Smooth muscle cell (in vitro differentiated cells): ENCODE measurements around the gene FANCD2. TPM values are rescaled to one million over a fixed set of nuclear protein-coding genes. Genes with fewer than 3 reads are reported as not detected.
"Not testable (repeated sequence)": the region's sequence is repeated elsewhere in the genome, so short reads cannot be mapped to it uniquely, and the experiment has no call there.

Source experiments
- DNase-seq: peaks from one replicate; lab custom pipeline; 2025; ENCODE audit not compliant: unreplicated experiment; lab: John Stamatoyannopoulos, UW
- H2AFZ ChIP-seq: fragments of 200-600 bp; sonication (generic); 2 replicates; pipeline ENCODE4 v1.6.0; 2016; ENCODE audit warnings: antibody characterized with exemption, low read depth, mild to moderate bottlenecking
- H3F3A ChIP-seq: fragments of 200-600 bp; sonication (generic); 2 replicates; pipeline ENCODE4 v1.6.0; 2017; ENCODE audit warnings: antibody characterized with exemption, low read depth
- H3K27ac ChIP-seq: fragments of 200-600 bp; sonication (generic); 2 replicates; pipeline ENCODE4 v1.5.1; 2016; ENCODE audit warnings: low read depth, mild to moderate bottlenecking
- H3K27me3 ChIP-seq: fragments of 200-600 bp; sonication (generic); 2 replicates; pipeline ENCODE4 v1.6.1; 2016; ENCODE audit warnings: low read depth, mild to moderate bottlenecking
- H3K36me3 ChIP-seq: fragments of 200-600 bp; sonication (generic); 2 replicates; pipeline ENCODE4 v1.5.1; 2016; ENCODE audit warnings: low read depth
- H3K4me1 ChIP-seq: fragments of 200-600 bp; sonication (generic); 2 replicates; pipeline ENCODE4 v1.5.1; 2016; ENCODE audit warnings: low read depth
- H3K4me2 ChIP-seq: fragments of 200-600 bp; sonication (generic); 2 replicates; pipeline ENCODE4 v1.6.0; 2016; ENCODE audit warnings: mild to moderate bottlenecking
- H3K4me3 ChIP-seq: fragments of 200-600 bp; sonication (generic); 2 replicates; pipeline ENCODE4 v1.5.1; 2016; ENCODE audit warnings: mild to moderate bottlenecking
- H3K79me2 ChIP-seq: fragments of 200-600 bp; sonication (generic); 2 replicates; pipeline ENCODE4 v1.6.0; 2016; ENCODE audit warnings: low read depth, mild to moderate bottlenecking
- H3K9ac ChIP-seq: fragments of 200-600 bp; sonication (generic); 2 replicates; pipeline ENCODE4 v1.6.0; 2016; ENCODE audit warnings: low read depth
- H3K9me3 ChIP-seq: fragments of 200-600 bp; sonication (generic); replicated peaks from 2 replicates; pipeline ENCODE4 v1.5.1; 2016; ENCODE audit warnings: low read depth
- H4K20me1 ChIP-seq: fragments of 200-600 bp; sonication (generic); 2 replicates; pipeline ENCODE4 v1.6.0; 2016; ENCODE audit warnings: low read depth
- CTCF ChIP-seq: fragments of 200-600 bp; sonication (generic); IDR thresholded peaks from 2 replicates; pipeline ENCODE4 v1.5.1; 2017; ENCODE audit warnings: borderline replicate concordance, mild to moderate bottlenecking, antibody characterized with exemption; ENCODE audit not compliant: insufficient read depth, poor library complexity, severe bottlenecking
- WGBS: methylation state at CpG from one replicate; pipeline ENCODE4 v1.1.7; 2016; ENCODE audit warnings: low lambda C conversion rate; 5-methylcytosine and 5-hydroxymethylcytosine counted together
- polyA plus RNA-seq: library from polyadenylated mRNA; unstranded; fragments of >200 nt; fragmentation: Nextera tagmentation; extraction: Ambion mirVana; gene quantifications from 2 replicates; pipeline ENCODE4 v1.2.1, GENCODE V29; 2016
- total RNA-seq: library from RNA; depleted of rRNA; stranded (reverse); fragments of >200 nt; gene quantifications from 2 replicates; pipeline ENCODE4 v1.2.3, GENCODE V29; 2014

The FANCD2 gene
- total and polyA plus RNA-seq, 2 experiments from 2014 or later: 4.4 to 7.6 TPM

DNA sequence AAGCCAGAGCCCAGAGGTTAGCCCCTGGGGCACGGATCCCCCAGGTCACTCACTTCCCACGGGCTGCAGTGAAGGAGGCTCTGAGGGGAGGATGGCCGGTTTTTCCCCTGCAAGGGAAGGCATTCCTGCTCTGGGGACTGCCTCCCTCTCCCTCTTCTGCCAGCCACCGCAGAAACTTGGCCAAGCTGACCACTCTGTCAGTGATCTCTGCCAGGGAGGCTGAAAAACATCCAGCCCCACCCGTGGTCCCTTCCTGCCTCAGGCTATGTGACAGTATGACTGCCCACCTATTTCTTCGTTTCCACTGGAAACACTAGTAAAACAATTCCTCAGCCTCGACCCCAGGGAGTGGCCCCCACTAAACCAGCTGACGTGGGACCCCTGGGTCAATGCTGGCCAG, 14.6 kb upstream of the FANCD2 start:
- H3F3A ChIP-seq: peaks cover 5% of the 10 kb centered on the region
- H4K20me1 ChIP-seq: no peaks in the 10 kb centered on the region
- H3K4me2 ChIP-seq: peak overlapping the region; percentile 93
- no peak for TF ChIP-seq CTCF
- H3K9ac ChIP-seq: no peak overlapping the region
- H3K27ac ChIP-seq: no peak overlapping the region
- no peaks in the 10 kb centered on the region for H3K27me3 ChIP-seq
- WGBS: 66% methylated on average over 8 of the region's 8 CpGs
- H3K4me1 ChIP-seq: peaks cover 8% of the 10 kb centered on the region
- H3K4me3 ChIP-seq: peak overlapping the region; percentile 77
- H2AFZ ChIP-seq: no peak overlapping the region
- no peaks in the 10 kb centered on the region for H3K36me3 ChIP-seq
- no peaks in the 10 kb centered on the region for H3K9me3 ChIP-seq
- DNase-seq: no peak
- no peaks in the 10 kb centered on the region for H3K79me2 ChIP-seq

DNA sequence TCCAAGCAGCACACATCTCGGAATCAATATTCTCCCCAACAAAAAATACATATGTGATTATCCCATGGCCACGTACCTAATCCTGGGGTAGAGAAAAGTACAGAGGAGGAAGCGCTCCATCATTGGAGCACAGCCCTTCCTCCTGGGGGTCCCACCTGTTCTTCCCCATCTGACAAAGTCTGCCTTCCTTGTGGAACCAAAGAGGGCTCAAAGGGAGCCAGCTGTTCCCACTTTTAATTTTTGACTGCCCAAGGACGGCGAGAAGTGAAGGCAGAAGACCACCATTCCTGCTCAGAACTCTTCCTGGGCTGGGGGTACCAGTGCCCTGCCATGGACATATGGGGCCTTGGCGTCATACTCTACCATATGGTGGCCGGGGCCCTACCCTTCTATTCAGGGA, 14.1 kb upstream of the FANCD2 start:
- H3F3A ChIP-seq: peaks cover 5% of the 10 kb centered on the region
- no peaks in the 10 kb centered on the region for H3K79me2 ChIP-seq
- peaks cover 8% of the 10 kb centered on the region for H3K4me1 ChIP-seq
- no peak overlapping the region for H3K4me2 ChIP-seq
- H3K27ac ChIP-seq: no peak overlapping the region
- DNase-seq: no peak
- no peak overlapping the region for H2AFZ ChIP-seq
- no peaks in the 10 kb centered on the region for H3K36me3 ChIP-seq
- peaks cover under 1% of the 10 kb centered on the region for H4K20me1 ChIP-seq
- H3K27me3 ChIP-seq: no peaks in the 10 kb centered on the region
- no peaks in the 10 kb centered on the region for H3K9me3 ChIP-seq
- TF ChIP-seq CTCF: no peak
- no peak overlapping the region for H3K4me3 ChIP-seq
- H3K9ac ChIP-seq: no peak overlapping the region
- WGBS: 94% methylated on average over 7 of the region's 7 CpGs

DNA sequence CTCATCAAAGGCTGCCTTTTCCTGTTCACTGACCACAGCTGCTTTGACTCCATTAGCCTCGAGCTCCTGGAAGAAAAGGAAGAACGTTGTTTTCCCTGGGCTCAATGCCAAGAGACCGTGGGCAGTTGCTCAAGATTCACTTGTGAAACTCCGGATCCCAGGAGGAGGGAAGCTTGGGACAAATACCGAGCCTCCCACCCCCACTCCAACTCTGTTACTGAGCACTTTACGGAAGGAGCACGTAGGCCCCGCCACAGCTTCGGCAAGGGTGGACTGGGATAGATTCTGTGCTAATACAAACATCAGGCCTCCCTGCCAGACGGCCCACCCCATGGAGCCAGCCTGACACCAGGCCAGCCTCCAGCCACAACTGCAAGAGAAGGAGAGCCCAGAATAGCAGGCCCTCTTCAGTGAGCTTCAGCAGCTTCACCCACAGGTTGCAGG, 10.8 kb upstream of the FANCD2 start:
- Histone ChIP-seq H2AFZ (no peak overlapping the region), H3K36me3 (no peaks in the 10 kb centered on the region), H3K27ac (peak overlapping the region; percentile 68), H3K9ac (peak overlapping the region; percentile 3), H3K4me3 (no peak overlapping the region), H4K20me1 (peaks cover 24% of the 10 kb centered on the region), H3K9me3 (no peaks in the 10 kb centered on the region), H3F3A (peaks cover 5% of the 10 kb centered on the region), H3K27me3 (no peaks in the 10 kb centered on the region), H3K4me1 (peaks cover 5% of the 10 kb centered on the region), H3K4me2 (peak overlapping the region; percentile 77), H3K79me2 (no peaks in the 10 kb centered on the region)
- peak; percentile 43 for DNase-seq
- TF ChIP-seq CTCF: no peak
- WGBS: 26% methylated on average over 10 of the region's 10 CpGs

GRCh38 chr3:10017636-10018292, 8.5 kb upstream of the FANCD2 start:
- Histone ChIP-seq H3F3A (peaks cover 5% of the 10 kb centered on the region), H3K27ac (no peak overlapping the region), H4K20me1 (peaks cover 32% of the 10 kb centered on the region), H3K36me3 (peaks cover 3% of the 10 kb centered on the region), H3K4me3 (no peak overlapping the region), H3K4me1 (no peaks in the 10 kb centered on the region), H3K9ac (no peak overlapping the region), H2AFZ (no peak overlapping the region), H3K4me2 (peak overlapping the region; percentile 13), H3K9me3 (no peaks in the 10 kb centered on the region), H3K27me3 (no peaks in the 10 kb centered on the region), H3K79me2 (no peaks in the 10 kb centered on the region)
- no peak for DNase-seq
- TF ChIP-seq CTCF: no peak
- WGBS: 71% methylated on average over 13 of the region's 13 CpGs

GRCh38 chr3:10018806-10019205, 7.4 kb upstream of the FANCD2 start:
- 98% methylated on average over 2 of the region's 2 CpGs for WGBS
- H3K4me3 ChIP-seq, H3K27ac ChIP-seq, H3F3A ChIP-seq, H3K27me3 ChIP-seq, H3K4me1 ChIP-seq, H2AFZ ChIP-seq, H3K4me2 ChIP-seq, H3K9ac ChIP-seq, H3K36me3 ChIP-seq, H3K79me2 ChIP-seq, H3K9me3 ChIP-seq, DNase-seq: not testable (repeated sequence)
- H4K20me1 ChIP-seq: peaks cover 32% of the 10 kb centered on the region
